A673 (cell line): ENCODE results near the gene IFNW1. TPM values are rescaled to one million over a fixed set of nuclear protein-coding genes. Genes with fewer than 3 reads are reported as not detected.
"Not testable (repeated sequence)": the region's sequence is repeated elsewhere in the genome, so short reads cannot be mapped to it uniquely, and the experiment has no call there.

Experiments used
- BruUV-seq: library from RNA; stranded (reverse); fragments of 400-500 nt; replicated peaks from 2 replicates; lab custom pipeline; 2021; lab: Mats Ljungman, UMichigan
- CTCF ChIA-PET: fragments of 300-600 bp; sonication (Branson Sonifier 250); formaldehyde crosslinking; loops from one replicate; lab custom pipeline; 2022; ENCODE audit warnings: antibody characterized with exemption; lab: Charles Lee
- POLR2A ChIA-PET: fragments of 300-600 bp; sonication (Branson Sonifier 250); formaldehyde crosslinking; loops from one replicate; lab custom pipeline; 2022; ENCODE audit warnings: antibody characterized with exemption; ENCODE audit not compliant: low non-redundant PET; lab: Charles Lee
- DNase-seq: peaks from one replicate; pipeline ENCODE4 v3.0.0-alpha.2; 2015; ENCODE audit warnings: low spot score
- H3K27ac ChIP-seq: fragments of 200-600 bp; sonication (generic); 2 replicates; pipeline ENCODE4 v1.5.1; 2016; ENCODE audit warnings: mixed run types, low read depth, mild to moderate bottlenecking, mixed read lengths, antibody characterized with exemption, low read length; ENCODE audit not compliant: poor library complexity, severe bottlenecking
- H3K27me3 ChIP-seq: fragments of 200-600 bp; sonication (generic); replicated peaks from 2 replicates; pipeline ENCODE4 v1.6.1; 2017; ENCODE audit warnings: mixed run types, low read depth, mild to moderate bottlenecking, mixed read lengths, antibody characterized with exemption, low read length; ENCODE audit not compliant: insufficient read depth, poor library complexity
- H3K36me3 ChIP-seq: fragments of 200-600 bp; sonication (generic); 2 replicates; pipeline ENCODE4 v1.6.1; 2016; ENCODE audit warnings: mixed run types, mild to moderate bottlenecking, mixed read lengths, antibody characterized with exemption, low read length; ENCODE audit not compliant: insufficient read depth, poor library complexity, severe bottlenecking
- H3K4me1 ChIP-seq: fragments of 200-600 bp; sonication (generic); 2 replicates; pipeline ENCODE4 v1.6.1; 2017; ENCODE audit warnings: mixed run types, mild to moderate bottlenecking, mixed read lengths, antibody characterized with exemption, low read length; ENCODE audit not compliant: insufficient read depth, poor library complexity, severe bottlenecking
- H3K4me3 ChIP-seq: fragments of 200-600 bp; sonication (generic); 2 replicates; pipeline ENCODE4 v1.5.1; 2016; ENCODE audit warnings: low read depth, mixed run types, mild to moderate bottlenecking, mixed read lengths, low read length; ENCODE audit not compliant: poor library complexity, severe bottlenecking
- H3K9me3 ChIP-seq: fragments of 200-600 bp; sonication (generic); 2 replicates; pipeline ENCODE4 v1.6.1; 2016; ENCODE audit warnings: mixed run types, low read depth, mild to moderate bottlenecking, mixed read lengths, antibody characterized with exemption, low read length; ENCODE audit not compliant: poor library complexity, severe bottlenecking
- CTCF ChIP-seq: fragments of 300-800, 200-600 bp; sonication (generic); conservative IDR thresholded peaks from 2 replicates; pipeline ENCODE4 v1.5.1; 2017; ENCODE audit warnings: low read depth, mild to moderate bottlenecking, antibody characterized with exemption, low read length, moderate library complexity, mixed read lengths
- EZH2 ChIP-seq: fragments of 200-600 bp; sonication (generic); IDR thresholded peaks from 2 replicates; pipeline ENCODE4 v1.6.1; 2017; ENCODE audit warnings: borderline replicate concordance, low read depth, mild to moderate bottlenecking, mixed read lengths, antibody characterized with exemption, low read length; ENCODE audit not compliant: poor library complexity, severe bottlenecking
- intact Hi-C: fragments of 100-400 bp; cut with micrococcal nuclease; formaldehyde crosslinking; loops from one replicate; pipeline ENCODE4 v1.10.0; 2022; ENCODE audit not compliant: unreplicated experiment
- total RNA-seq: library from RNA; stranded (reverse); gene quantifications from 2 replicates; pipeline ENCODE4 v1.2.3, GENCODE V29; 2021

IFNW1 gene
- total RNA-seq, 1 experiment from 2014 or later: not detected

DNA sequence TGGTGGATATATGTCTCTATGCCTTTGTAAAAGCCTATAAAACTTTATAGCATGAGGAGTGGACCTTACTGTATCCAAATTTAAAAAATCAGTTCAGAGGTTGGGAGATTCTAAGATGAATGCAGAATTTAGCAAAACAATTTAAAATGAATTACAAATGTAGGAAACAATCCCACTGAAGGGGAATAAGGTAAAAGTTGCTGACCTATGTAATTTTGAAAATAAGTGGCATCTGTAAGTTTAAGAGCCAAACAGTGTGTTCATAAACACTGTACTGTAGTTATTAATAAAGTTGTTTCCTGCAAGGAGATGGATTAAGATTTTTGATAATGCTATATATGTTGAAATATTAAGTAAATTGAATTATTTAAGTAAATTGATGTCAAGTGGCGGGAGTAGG lies 4.6 kb downstream of the IFNW1 start:
- CTCF ChIA-PET: no interaction called here
- H3K9me3 ChIP-seq: no peaks in the 10 kb centered on the region
- POLR2A ChIA-PET: no interaction called here
- no peaks in the 10 kb centered on the region for H3K27me3 ChIP-seq
- TF ChIP-seq EZH2: no peak
- no peak for DNase-seq
- BruUV-seq: no TSS peak
- H3K36me3 ChIP-seq: no peaks in the 10 kb centered on the region
- intact Hi-C loops: no loop called here
- H3K4me3 ChIP-seq: no peak overlapping the region
- no peak overlapping the region for H3K27ac ChIP-seq
- no peaks in the 10 kb centered on the region for H3K4me1 ChIP-seq

GRCh38 chr9:21135736-21136135 lies 5.9 kb downstream of the IFNW1 start:
- H3K9me3 ChIP-seq: no peaks in the 10 kb centered on the region
- DNase-seq: no peak
- no TSS peak for BruUV-seq
- intact Hi-C loops: no loop called here
- ChIA-PET POLR2A (no interaction called here), CTCF (no interaction called here)
- no peaks in the 10 kb centered on the region for H3K4me1 ChIP-seq
- H3K27me3 ChIP-seq: no peaks in the 10 kb centered on the region
- H3K36me3 ChIP-seq: no peaks in the 10 kb centered on the region
- no peak for TF ChIP-seq EZH2
- TF ChIP-seq CTCF: no peak
- no peak overlapping the region for H3K4me3 ChIP-seq
- no peak overlapping the region for H3K27ac ChIP-seq

- BruUV-seq, H3K36me3 ChIP-seq, H3K4me3 ChIP-seq, H3K4me1 ChIP-seq, DNase-seq, H3K9me3 ChIP-seq, H3K27me3 ChIP-seq, H3K27ac ChIP-seq, intact Hi-C loops, POLR2A ChIA-PET, CTCF ChIA-PET: not testable (repeated sequence)
Observed at GRCh38 chr9:21128186-21128585, 13.4 kb downstream of the IFNW1 start.

DNA sequence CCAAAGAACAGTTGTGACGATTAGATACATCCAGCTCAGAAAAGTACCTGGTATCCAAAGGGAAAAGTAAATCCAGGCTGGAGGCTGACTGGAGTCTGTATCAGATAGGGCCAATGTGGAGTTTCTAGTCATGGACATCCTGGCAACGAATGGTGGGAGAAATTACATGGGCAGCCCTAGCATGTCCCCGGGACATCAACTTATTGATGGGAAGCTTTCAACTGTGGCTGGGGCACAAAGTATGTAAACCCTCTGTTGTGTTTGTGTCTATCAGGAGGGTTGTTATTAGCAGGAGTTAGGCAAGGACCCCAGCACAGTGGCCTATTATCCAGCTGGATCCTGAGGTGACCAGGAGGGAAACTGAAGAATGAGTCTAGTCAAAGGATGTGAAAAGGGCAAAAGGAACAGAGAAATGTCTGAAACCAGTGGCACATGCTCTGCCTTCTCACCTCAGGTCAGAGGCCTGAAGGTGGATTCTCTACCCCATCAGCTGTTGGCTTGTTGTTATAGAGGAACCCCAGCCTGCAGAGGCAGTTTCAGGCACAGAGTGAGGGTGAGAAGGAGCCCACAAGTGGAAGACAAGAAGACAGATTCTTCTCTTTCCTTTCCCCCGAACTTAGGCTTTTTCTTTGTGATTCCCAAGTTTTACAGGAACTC lies 19.9 kb downstream of the IFNW1 start:
- no peak for DNase-seq
- no peaks in the 10 kb centered on the region for H3K4me1 ChIP-seq
- no peaks in the 10 kb centered on the region for H3K27me3 ChIP-seq
- ChIA-PET POLR2A (interaction anchor here (0.6 kb wide), 1 partner anchor 48 kb away, joined by 3 read pairs; no protein-coding TSS in a partner anchor), CTCF (no interaction called here)
- no peaks in the 10 kb centered on the region for H3K9me3 ChIP-seq
- intact Hi-C loops: no loop called here
- H3K27ac ChIP-seq: no peak overlapping the region
- no peak for TF ChIP-seq EZH2
- TF ChIP-seq CTCF: no peak
- H3K4me3 ChIP-seq: no peak overlapping the region
- no peaks in the 10 kb centered on the region for H3K36me3 ChIP-seq
- BruUV-seq: no TSS peak
